ENCODE data around the gene MEGF11. TPM values are rescaled to one million over a fixed set of nuclear protein-coding genes. Genes with fewer than 3 reads are reported as not detected.

Gene MEGF11
- total RNA-seq, 2 experiments from 2014 or later = 3.3 to 6.8 TPM

DNA sequence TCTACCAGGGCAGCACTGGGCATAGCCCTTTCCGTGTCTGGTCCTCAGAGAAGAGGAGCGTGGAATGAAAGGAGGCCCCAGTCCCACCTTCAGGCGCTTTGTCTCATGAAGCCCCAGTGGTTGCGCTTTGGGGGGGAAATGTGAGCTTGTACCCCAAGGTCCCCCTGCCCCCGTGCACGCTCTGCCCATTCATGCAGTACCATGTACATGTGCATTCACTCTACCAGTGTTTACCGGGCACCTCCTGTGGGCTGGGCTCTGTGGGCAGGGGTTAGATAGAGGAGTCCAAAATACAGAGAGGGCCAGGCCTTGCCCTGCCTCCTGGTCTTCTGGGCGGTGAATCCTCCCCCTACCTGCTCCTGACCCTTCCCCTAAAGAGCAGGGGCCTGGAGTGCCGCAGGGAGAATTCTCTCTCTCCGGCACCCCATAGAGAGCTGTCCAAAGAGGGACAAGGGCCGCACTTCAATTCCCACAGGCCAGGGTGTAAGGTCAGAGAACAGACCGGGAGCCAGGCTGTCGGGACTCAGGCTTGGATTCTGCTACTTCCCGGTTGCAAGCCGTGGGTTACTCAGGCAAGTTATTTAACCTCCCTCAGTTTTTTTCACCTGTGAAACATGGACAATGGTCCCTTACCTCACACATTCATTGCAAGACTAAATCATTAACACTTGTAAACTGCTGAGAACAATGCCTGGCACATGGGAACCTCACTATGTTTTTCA is 153.4 kb downstream of the MEGF11 start:
- no peak for DNase-seq (ENCODE audit: low spot score)
- CTCF ChIA-PET (ENCODE audit: unreplicated experiment) = no interaction called here
- intact Hi-C loops (cut with micrococcal nuclease; ENCODE audit: unreplicated experiment) = no loop called here
- POLR2A ChIA-PET = interaction anchor here (0.6 kb wide), 1 partner anchor 661 kb away, joined by 3 read pairs; no protein-coding TSS in a partner anchor
- no peaks in the 10 kb centered on the region for H3K9me2 ChIP-seq (ENCODE audit: insufficient read depth, low read length)
- H3K79me2 ChIP-seq (ENCODE audit: insufficient read depth, low read depth, low read length) = no peaks in the 10 kb centered on the region
- no peaks in the 10 kb centered on the region for H3K4me1 ChIP-seq (ENCODE audit: insufficient read depth, low read length, poor library complexity, severe bottlenecking)
- H3K4me2 ChIP-seq (ENCODE audit: low read length) = no peak overlapping the region
- H3K4me3 ChIP-seq (ENCODE audit: low read depth, low read length, poor library complexity, severe bottlenecking) = no peak overlapping the region
- no peak overlapping the region for H2AFZ ChIP-seq (ENCODE audit: low read length)
- no peaks in the 10 kb centered on the region for H4K20me1 ChIP-seq (ENCODE audit: insufficient read depth, low read length)
- BruUV-seq (replicated peaks) = no TSS peak
- TF ChIP-seq EZH2phosphoT487 (IDR thresholded peaks at IDR 0.05; ENCODE audit: borderline replicate concordance, low read depth, low read length) = no peak
- TF ChIP-seq, protein P1, sequence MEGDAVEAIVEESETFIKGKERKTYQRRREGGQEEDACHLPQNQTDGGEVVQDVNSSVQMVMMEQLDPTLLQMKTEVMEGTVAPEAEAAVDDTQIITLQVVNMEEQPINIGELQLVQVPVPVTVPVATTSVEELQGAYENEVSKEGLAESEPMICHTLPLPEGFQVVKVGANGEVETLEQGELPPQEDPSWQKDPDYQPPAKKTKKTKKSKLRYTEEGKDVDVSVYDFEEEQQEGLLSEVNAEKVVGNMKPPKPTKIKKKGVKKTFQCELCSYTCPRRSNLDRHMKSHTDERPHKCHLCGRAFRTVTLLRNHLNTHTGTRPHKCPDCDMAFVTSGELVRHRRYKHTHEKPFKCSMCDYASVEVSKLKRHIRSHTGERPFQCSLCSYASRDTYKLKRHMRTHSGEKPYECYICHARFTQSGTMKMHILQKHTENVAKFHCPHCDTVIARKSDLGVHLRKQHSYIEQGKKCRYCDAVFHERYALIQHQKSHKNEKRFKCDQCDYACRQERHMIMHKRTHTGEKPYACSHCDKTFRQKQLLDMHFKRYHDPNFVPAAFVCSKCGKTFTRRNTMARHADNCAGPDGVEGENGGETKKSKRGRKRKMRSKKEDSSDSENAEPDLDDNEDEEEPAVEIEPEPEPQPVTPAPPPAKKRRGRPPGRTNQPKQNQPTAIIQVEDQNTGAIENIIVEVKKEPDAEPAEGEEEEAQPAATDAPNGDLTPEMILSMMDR (conservative IDR thresholded peaks at IDR 0.05; ENCODE audit: low read length) = no peak
- no peak overlapping the region for H3K27ac ChIP-seq (ENCODE audit: low read depth, low read length, poor library complexity, severe bottlenecking)
- no peaks in the 10 kb centered on the region for H3K36me3 ChIP-seq (ENCODE audit: insufficient read depth, low read length)
- no peaks in the 10 kb centered on the region for H3K9me3 ChIP-seq (ENCODE audit: low read length)

DNA sequence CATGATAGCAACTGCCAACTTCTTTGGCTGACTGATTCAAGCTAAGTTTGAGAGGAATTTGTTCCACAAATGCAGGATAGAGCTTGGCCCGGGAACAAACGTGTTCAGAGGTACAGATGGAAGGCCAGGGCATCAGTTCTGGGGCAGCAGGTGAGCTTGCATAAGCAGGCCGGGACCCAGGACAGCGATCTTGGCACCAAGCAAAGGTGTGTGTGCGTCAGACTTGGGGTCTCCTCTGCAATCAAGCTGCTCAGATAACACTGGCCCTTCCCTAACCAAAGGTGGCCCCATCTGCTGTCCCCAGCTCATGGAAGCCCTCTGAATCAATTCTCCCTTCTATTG is 155.6 kb downstream of the MEGF11 start:
- no peak overlapping the region for H3K27ac ChIP-seq (ENCODE audit: low read depth, low read length, poor library complexity, severe bottlenecking)
- H3K4me3 ChIP-seq (ENCODE audit: low read depth, low read length, poor library complexity, severe bottlenecking) = no peak overlapping the region
- H3K4me2 ChIP-seq (ENCODE audit: low read length) = no peak overlapping the region
- H2AFZ ChIP-seq (ENCODE audit: low read length) = no peak overlapping the region
- no peaks in the 10 kb centered on the region for H3K4me1 ChIP-seq (ENCODE audit: insufficient read depth, low read length, poor library complexity, severe bottlenecking)
- H4K20me1 ChIP-seq (ENCODE audit: insufficient read depth, low read length) = no peaks in the 10 kb centered on the region
- DNase-seq (ENCODE audit: low spot score) = no peak
- no peaks in the 10 kb centered on the region for H3K79me2 ChIP-seq (ENCODE audit: insufficient read depth, low read depth, low read length)
- ChIA-PET CTCF (ENCODE audit: unreplicated experiment) (interaction anchor here (0.7 kb wide), 1 partner anchor 45 kb away, joined by 3 read pairs; no protein-coding TSS in a partner anchor), POLR2A (no interaction called here)
- intact Hi-C loops (cut with micrococcal nuclease; ENCODE audit: unreplicated experiment) = no loop called here
- no peaks in the 10 kb centered on the region for H3K9me3 ChIP-seq (ENCODE audit: low read length)
- BruUV-seq (replicated peaks) = no TSS peak
- no peaks in the 10 kb centered on the region for H3K9me2 ChIP-seq (ENCODE audit: insufficient read depth, low read length)
- no peak for TF ChIP-seq EZH2phosphoT487 (IDR thresholded peaks at IDR 0.05; ENCODE audit: borderline replicate concordance, low read depth, low read length)
- TF ChIP-seq, protein P1 (conservative IDR thresholded peaks at IDR 0.05; ENCODE audit: low read length) = no peak
- no peaks in the 10 kb centered on the region for H3K36me3 ChIP-seq (ENCODE audit: insufficient read depth, low read length)
